ENCODE results near the gene CCNB1IP1. TPM values are rescaled to one million over a fixed set of nuclear protein-coding genes. Genes with fewer than 3 reads are reported as not detected.

CCNB1IP1 gene
- total RNA-seq, 1 donor from 2014 or later: 68.8 TPM

GRCh38 chr14:20333494-20333841 lies 389 bp upstream of the CCNB1IP1 start:
- H3K4me3 ChIP-seq (ENCODE audit: low read depth, low read length): peak overlapping the region; percentile 83
- no peak for DNase-seq (ENCODE audit: low read depth)
- TF ChIP-seq, protein P1, sequence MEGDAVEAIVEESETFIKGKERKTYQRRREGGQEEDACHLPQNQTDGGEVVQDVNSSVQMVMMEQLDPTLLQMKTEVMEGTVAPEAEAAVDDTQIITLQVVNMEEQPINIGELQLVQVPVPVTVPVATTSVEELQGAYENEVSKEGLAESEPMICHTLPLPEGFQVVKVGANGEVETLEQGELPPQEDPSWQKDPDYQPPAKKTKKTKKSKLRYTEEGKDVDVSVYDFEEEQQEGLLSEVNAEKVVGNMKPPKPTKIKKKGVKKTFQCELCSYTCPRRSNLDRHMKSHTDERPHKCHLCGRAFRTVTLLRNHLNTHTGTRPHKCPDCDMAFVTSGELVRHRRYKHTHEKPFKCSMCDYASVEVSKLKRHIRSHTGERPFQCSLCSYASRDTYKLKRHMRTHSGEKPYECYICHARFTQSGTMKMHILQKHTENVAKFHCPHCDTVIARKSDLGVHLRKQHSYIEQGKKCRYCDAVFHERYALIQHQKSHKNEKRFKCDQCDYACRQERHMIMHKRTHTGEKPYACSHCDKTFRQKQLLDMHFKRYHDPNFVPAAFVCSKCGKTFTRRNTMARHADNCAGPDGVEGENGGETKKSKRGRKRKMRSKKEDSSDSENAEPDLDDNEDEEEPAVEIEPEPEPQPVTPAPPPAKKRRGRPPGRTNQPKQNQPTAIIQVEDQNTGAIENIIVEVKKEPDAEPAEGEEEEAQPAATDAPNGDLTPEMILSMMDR (conservative IDR thresholded peaks at IDR 0.05; ENCODE audit: low read depth, low read length): no peak

DNA sequence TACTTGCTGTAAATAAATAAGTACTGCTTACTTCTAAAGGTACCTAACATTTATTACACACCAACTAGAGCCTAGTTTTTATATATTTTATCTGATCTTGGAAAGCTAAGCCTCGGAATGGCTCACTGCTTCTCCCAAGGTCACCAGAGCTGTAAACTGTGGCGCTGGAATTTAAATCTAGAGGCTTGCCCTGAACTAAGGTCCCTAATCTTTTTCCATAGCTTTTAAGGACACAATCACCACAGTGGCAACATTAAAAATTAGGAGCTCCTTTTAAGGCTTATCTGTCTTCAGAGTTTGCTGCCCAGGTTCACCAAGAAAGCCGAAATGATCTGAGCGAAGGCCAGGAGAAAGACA lies 670 bp downstream of the CCNB1IP1 start:
- TF ChIP-seq, protein P1 (conservative IDR thresholded peaks at IDR 0.05; ENCODE audit: low read depth, low read length): no peak
- H3K4me3 ChIP-seq (ENCODE audit: low read depth, low read length): peak overlapping the region; percentile 83
- DNase-seq (ENCODE audit: low read depth): no peak

- DNase-seq (ENCODE audit: low read depth): no peak
- H3K4me3 ChIP-seq (ENCODE audit: low read depth, low read length): no peak overlapping the region
- TF ChIP-seq, protein P1 (conservative IDR thresholded peaks at IDR 0.05; ENCODE audit: low read depth, low read length): no peak
These were observed 1.9 kb downstream of the CCNB1IP1 start for GRCh38 chr14:20331053-20331613.

DNA sequence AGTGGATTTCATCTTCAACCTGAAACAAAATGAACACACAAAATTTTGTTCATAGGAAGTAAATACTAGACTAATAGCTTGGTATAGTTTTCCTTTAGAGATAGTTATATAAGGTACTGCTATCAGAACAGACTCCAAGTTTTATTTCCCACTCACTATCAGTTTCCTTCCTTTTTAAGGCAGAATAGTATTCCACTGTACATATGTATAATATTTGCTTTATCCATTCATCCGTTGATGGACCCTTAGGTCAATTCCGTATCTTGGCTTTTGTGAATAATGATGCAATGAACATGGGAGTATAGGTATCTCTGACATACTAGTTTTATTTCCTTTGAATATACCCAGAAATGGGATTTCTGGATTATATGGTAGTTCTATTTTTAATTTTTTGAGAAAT lies 3.7 kb downstream of the CCNB1IP1 start:
- no peak for DNase-seq (ENCODE audit: low read depth)
- no peak overlapping the region for H3K4me3 ChIP-seq (ENCODE audit: low read depth, low read length)
- TF ChIP-seq, protein P1 (conservative IDR thresholded peaks at IDR 0.05; ENCODE audit: low read depth, low read length): no peak

DNA sequence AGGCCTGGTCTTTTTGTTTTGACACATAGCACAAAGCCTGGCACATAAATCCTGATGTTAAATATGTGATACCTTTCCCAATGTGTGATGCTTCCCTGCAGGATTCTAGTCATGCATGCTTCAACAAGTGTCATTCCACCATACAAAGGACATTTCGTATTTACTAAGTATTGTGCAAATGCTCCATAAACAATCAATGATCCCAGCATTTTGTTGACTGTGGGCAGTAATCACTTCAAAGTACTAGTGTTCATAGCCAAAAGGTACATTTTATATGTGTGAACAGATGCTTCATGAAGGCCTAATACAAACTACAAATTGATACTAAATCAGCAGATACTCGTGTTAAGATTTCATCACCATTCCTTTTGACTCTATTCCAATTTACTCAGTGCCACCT lies 4.4 kb downstream of the CCNB1IP1 start:
- no peak for DNase-seq (ENCODE audit: low read depth)
- no peak overlapping the region for H3K4me3 ChIP-seq (ENCODE audit: low read depth, low read length)
- TF ChIP-seq, protein P1 (conservative IDR thresholded peaks at IDR 0.05; ENCODE audit: low read depth, low read length): no peak

DNA sequence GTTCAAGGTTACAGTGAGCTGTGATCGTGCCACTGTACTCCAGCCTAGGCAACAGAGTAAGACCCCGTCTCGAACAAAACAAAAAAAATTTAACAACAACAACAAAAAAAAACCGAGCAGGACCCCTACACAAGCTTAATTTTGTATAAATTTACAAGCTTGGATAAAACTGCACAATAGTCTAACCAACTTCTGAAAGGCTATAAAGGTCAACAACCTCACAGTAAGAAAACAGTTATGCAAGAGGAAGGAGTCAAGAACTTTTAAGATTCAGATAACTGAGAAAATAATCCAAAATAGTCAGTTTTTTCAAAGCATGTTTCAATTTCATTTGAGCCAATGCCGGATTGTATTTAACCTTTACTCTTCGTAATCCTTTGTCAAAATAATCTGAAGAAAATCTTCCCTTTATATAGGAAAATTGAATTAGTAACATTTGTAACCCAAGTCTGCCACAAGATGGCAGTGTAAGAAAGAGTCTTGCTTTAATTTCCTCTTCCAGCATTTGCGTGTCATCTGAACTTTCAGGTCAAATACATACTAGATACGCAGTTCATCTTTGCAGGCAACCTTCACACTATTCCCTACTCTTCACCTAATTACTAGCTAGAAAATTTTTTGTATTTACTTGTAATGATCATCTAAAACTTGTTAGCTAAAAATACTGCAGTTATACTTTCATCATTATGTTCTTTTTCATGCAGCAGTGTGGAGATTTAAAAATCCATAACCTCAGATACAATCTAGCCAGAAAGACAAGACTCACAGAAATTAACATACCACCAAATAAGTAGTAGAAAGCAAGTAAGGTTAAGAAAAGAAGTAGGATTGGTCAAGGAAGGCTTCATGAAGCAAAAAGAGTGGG lies 5.8 kb downstream of the CCNB1IP1 start:
- DNase-seq (ENCODE audit: low read depth): no peak
- TF ChIP-seq, protein P1 (conservative IDR thresholded peaks at IDR 0.05; ENCODE audit: low read depth, low read length): peak; percentile 75
- no peak overlapping the region for H3K4me3 ChIP-seq (ENCODE audit: low read depth, low read length)

GRCh38 chr14:20317720-20318119 lies 15.4 kb downstream of the CCNB1IP1 start:
- no peak overlapping the region for H3K4me3 ChIP-seq (ENCODE audit: low read depth, low read length)
- TF ChIP-seq, protein P1 (conservative IDR thresholded peaks at IDR 0.05; ENCODE audit: low read depth, low read length): no peak
- no peak for DNase-seq (ENCODE audit: low read depth)
